ENCODE results near the gene POLR2J2.
"Not testable (repeated sequence)": the region's sequence is repeated elsewhere in the genome, so short reads cannot be mapped to it uniquely, and the experiment has no call there.

DNA sequence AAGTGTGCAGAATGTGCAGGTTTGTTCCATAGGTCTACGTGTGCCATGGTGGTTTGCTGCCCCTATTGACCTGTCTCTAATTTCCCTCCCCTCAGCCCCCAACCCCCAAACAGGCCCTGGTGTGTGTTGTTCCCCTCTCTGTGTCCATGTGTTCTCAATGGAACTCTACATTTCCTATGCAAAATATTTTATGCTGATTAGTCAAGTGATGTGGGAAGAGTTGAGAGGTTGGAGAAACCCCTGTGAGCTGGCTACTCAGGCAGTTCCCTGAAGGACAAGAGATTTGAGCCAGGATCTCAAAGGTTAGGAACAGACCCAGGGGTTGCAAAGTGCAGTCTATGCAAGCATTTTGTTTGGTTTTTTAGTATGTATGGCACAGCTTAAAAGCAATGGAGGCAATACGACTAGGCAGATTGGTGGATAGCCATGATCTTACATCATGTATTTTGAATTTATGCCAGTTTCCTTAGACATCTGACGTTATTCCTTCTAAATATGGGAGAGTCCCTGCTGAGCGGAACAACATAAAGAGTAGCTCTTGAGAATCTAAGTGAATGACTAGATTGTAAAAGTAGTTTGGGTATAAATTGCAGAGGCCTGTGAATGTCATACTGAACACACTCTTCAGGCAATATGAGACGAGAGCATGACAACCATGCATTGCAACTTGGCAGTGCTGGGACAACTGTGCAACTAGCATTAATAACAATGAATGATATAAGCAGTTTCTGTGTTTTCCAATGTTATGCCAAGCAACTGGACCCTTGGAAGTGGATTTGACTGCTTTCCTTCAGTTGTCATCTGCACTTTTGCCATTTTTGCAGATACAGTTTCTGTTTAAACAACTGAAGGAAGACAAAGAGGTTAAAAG, 26.4 kb upstream of the POLR2J2 start:
- not testable (repeated sequence) for TF ChIP-seq POLR2AphosphoS5, POLR2A (IDR thresholded peaks at IDR 0.05)
- TF ChIP-seq, protein P1, sequence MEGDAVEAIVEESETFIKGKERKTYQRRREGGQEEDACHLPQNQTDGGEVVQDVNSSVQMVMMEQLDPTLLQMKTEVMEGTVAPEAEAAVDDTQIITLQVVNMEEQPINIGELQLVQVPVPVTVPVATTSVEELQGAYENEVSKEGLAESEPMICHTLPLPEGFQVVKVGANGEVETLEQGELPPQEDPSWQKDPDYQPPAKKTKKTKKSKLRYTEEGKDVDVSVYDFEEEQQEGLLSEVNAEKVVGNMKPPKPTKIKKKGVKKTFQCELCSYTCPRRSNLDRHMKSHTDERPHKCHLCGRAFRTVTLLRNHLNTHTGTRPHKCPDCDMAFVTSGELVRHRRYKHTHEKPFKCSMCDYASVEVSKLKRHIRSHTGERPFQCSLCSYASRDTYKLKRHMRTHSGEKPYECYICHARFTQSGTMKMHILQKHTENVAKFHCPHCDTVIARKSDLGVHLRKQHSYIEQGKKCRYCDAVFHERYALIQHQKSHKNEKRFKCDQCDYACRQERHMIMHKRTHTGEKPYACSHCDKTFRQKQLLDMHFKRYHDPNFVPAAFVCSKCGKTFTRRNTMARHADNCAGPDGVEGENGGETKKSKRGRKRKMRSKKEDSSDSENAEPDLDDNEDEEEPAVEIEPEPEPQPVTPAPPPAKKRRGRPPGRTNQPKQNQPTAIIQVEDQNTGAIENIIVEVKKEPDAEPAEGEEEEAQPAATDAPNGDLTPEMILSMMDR (IDR thresholded peaks at IDR 0.05) = not testable (repeated sequence)

All from upper lobe of left lung (tissue), 4 donors.